GM18498 (cell line): ENCODE data around the gene MCRS1.
"Not testable (repeated sequence)": the region's sequence is repeated elsewhere in the genome, so short reads cannot be mapped to it uniquely, and the experiment has no call there.

ENCODE experiments used
- ATAC-seq: cut with Tn5 transposase; IDR thresholded peaks from one replicate; pipeline ENCODE4 v1.9.1; 2021; ENCODE audit warnings: mild to moderate bottlenecking, moderate library complexity; ENCODE audit not compliant: unreplicated experiment

Gene MCRS1

GRCh38 chr12:49567611-49568441 lies at the start of gene MCRS1:
Gene MCRS1, minus strand, starts transcription at chr12:49568142. Its CDS starts 1,411 bp downstream, at chr12:49566731.
- ATAC-seq: peak; percentile 85

- ATAC-seq: no peak
These were observed 48.7 kb upstream of the MCRS1 start for GRCh38 chr12:49616533-49617219.

- ATAC-seq: no peak
These were observed 47.8 kb upstream of the MCRS1 start for GRCh38 chr12:49615725-49616124.

GRCh38 chr12:49612210-49612609 lies 44.3 kb upstream of the MCRS1 start:
- no peak for ATAC-seq

GRCh38 chr12:49610785-49611184 lies 42.8 kb upstream of the MCRS1 start:
- ATAC-seq: not testable (repeated sequence)

- no peak for ATAC-seq
These were observed 41.9 kb upstream of the MCRS1 start for GRCh38 chr12:49609875-49610154.

GRCh38 chr12:49609059-49609874 lies 41.3 kb upstream of the MCRS1 start:
- no peak for ATAC-seq

- not testable (repeated sequence) for ATAC-seq
These were observed 37.6 kb upstream of the MCRS1 start, which contains the start of gene FAM186B for GRCh38 chr12:49605539-49605938. Gene FAM186B, minus strand, starts transcription at chr12:49605639. Its CDS starts 162 bp downstream, at chr12:49605477.

GRCh38 chr12:49604856-49605255 lies 36.9 kb upstream of the MCRS1 start:
- no peak for ATAC-seq

GRCh38 chr12:49603721-49604120 lies 35.8 kb upstream of the MCRS1 start:
- ATAC-seq: no peak

GRCh38 chr12:49599961-49600360 lies 32.0 kb upstream of the MCRS1 start:
- ATAC-seq: no peak

- ATAC-seq: no peak
These were observed 30.6 kb upstream of the MCRS1 start for GRCh38 chr12:49598527-49598926.

GRCh38 chr12:49588721-49589516 lies 21.0 kb upstream of the MCRS1 start:
- no peak for ATAC-seq

- ATAC-seq: no peak
These were observed 20.3 kb upstream of the MCRS1 start for GRCh38 chr12:49588281-49588680.

- ATAC-seq: no peak
These were observed 19.4 kb upstream of the MCRS1 start for GRCh38 chr12:49587174-49587908.

- no peak for ATAC-seq
These were observed 17.8 kb upstream of the MCRS1 start for GRCh38 chr12:49585477-49586459.

GRCh38 chr12:49584591-49584990 lies 16.6 kb upstream of the MCRS1 start:
- no peak for ATAC-seq

- no peak for ATAC-seq
These were observed 15.6 kb upstream of the MCRS1 start for GRCh38 chr12:49583366-49584094.
